GM12878 (cell line): ENCODE data around the gene RNF25. TPM values are rescaled to one million over a fixed set of nuclear protein-coding genes. Genes with fewer than 3 reads are reported as not detected.
A peak's percentile ranks its signal among the peaks of the same experiment; 100 is the strongest.

Experiments
- ATAC-seq: fragments of 200-7000 bp; cut with Tn5 transposase; 3 replicates; pipeline ENCODE4 v1.9.1; 2020; ENCODE audit warnings: mild to moderate bottlenecking, moderate library complexity
- BruUV-seq: library from RNA; stranded (reverse); fragments of 400-500 nt; replicated peaks from 2 replicates; lab custom pipeline; 2021; lab: Mats Ljungman, UMichigan
- CTCF ChIA-PET: fragments of 300-600 bp; sonication (Branson Sonifier 250); formaldehyde crosslinking; extraction: SDS; loops from one replicate; lab custom pipeline; 2021; ENCODE audit warnings: inconsistent platforms; lab: Yijun Ruan, JAX
- POLR2A ChIA-PET: fragments of 350-600 bp; formaldehyde crosslinking; extraction: SDS; loops from one replicate; lab custom pipeline; 2021; ENCODE audit warnings: inconsistent platforms; lab: Charles Lee
- RAD21 ChIA-PET: fragments of 300-600 bp; sonication (Branson Sonifier 250); formaldehyde crosslinking; loops from one replicate; lab custom pipeline; 2023; ENCODE audit warnings: antibody characterized with exemption; ENCODE audit not compliant: unreplicated experiment; lab: Charles Lee
- SMC1A ChIA-PET: fragments of 300-600 bp; sonication (Branson Sonifier 250); formaldehyde crosslinking; loops from one replicate; lab custom pipeline; 2023; ENCODE audit not compliant: unreplicated experiment, uncharacterized antibody; lab: Charles Lee
- DNase-seq: peaks from one replicate; pipeline ENCODE4 v3.0.0-alpha.2; 2011; ENCODE audit warnings: low read depth, low spot score
- FAIRE-seq: peaks from 3 replicates; lab custom pipeline; 2011; peaks lifted over from hg19 to GRCh38; lab: Jason Lieb, UNC
- H2AFZ ChIP-seq: 2 replicates; pipeline ENCODE4 v1.6.0; 2011; ENCODE audit warnings: low read depth, low read length, control low read depth; ENCODE audit not compliant: control insufficient read depth
- H3K27ac ChIP-seq: 2 replicates; pipeline ENCODE4 v1.5.1; 2011; ENCODE audit warnings: control low read depth; ENCODE audit not compliant: control insufficient read depth, insufficient read depth
- H3K27me3 ChIP-seq, 2 experiments: replicated peaks in 1 of 2; 2 replicates each; pipeline versions ENCODE4 v1.6.0 to v1.6.1; 2011; ENCODE audit warnings: low read length in 1 of 2; ENCODE audit not compliant: control insufficient read depth in 2 of 2, insufficient read depth in 2 of 2
- H3K36me3 ChIP-seq, 2 experiments: 2 replicates each; pipeline ENCODE4 v1.5.1; 2011; ENCODE audit warnings: low read length in 1 of 2; ENCODE audit not compliant: control insufficient read depth in 2 of 2, insufficient read depth in 2 of 2
- H3K4me1 ChIP-seq: 2 replicates; pipeline ENCODE4 v1.6.1; 2011; ENCODE audit warnings: mild to moderate bottlenecking, low read length, moderate library complexity, mixed read lengths; ENCODE audit not compliant: control insufficient read depth, insufficient read depth
- H3K4me2 ChIP-seq: 2 replicates; pipeline ENCODE4 v1.6.0; 2011; ENCODE audit warnings: control low read depth; ENCODE audit not compliant: control insufficient read depth, insufficient read depth
- H3K4me3 ChIP-seq: fragments of 200-600 bp; sonication (generic); 2 replicates; pipeline ENCODE4 v1.5.1; 2016
- H3K79me2 ChIP-seq: 2 replicates; pipeline ENCODE4 v1.6.0; 2011; ENCODE audit warnings: low read length; ENCODE audit not compliant: control insufficient read depth, insufficient read depth
- H3K9ac ChIP-seq: 2 replicates; pipeline ENCODE4 v1.8.0; 2011; ENCODE audit warnings: low read length, control low read depth, mixed read lengths; ENCODE audit not compliant: control insufficient read depth, insufficient read depth
- H3K9me3 ChIP-seq: replicated peaks from 3 replicates; pipeline ENCODE4 v1.5.1; 2011; ENCODE audit warnings: mild to moderate bottlenecking, low read length; ENCODE audit not compliant: control insufficient read depth, insufficient read depth
- H4K20me1 ChIP-seq: 2 replicates; pipeline ENCODE4 v1.6.0; 2011; ENCODE audit not compliant: control insufficient read depth, insufficient read depth
- ASH2L ChIP-seq: fragments of 300-600, 200-600 bp; sonication (generic); IDR thresholded peaks from 2 replicates; pipeline ENCODE4 v1.6.1; 2017; ENCODE audit warnings: low read depth, mild to moderate bottlenecking, borderline replicate concordance
- CREM ChIP-seq: IDR thresholded peaks from 2 replicates; pipeline ENCODE4 v1.6.1; 2014; ENCODE audit warnings: antibody characterized with exemption, low read depth
- ESRRA ChIP-seq: IDR thresholded peaks from 2 replicates; pipeline ENCODE4 v1.6.1; 2012; ENCODE audit warnings: mild to moderate bottlenecking, low read length, improper control_type of control experiment
- POU2F2 ChIP-seq: IDR thresholded peaks from 3 replicates; pipeline ENCODE4 v1.6.1; 2011; ENCODE audit warnings: low read depth, mild to moderate bottlenecking, low read length, borderline replicate concordance
- ZNF207 ChIP-seq: fragments of 450-650 bp; IDR thresholded peaks from 2 replicates; pipeline ENCODE4 v1.6.1; 2014; ENCODE audit warnings: antibody characterized with exemption, mild to moderate bottlenecking, borderline replicate concordance
- WGBS: methylation state at CpG from one replicate; pipeline ENCODE4 v1.1.6; 2016; ENCODE audit warnings: low lambda C conversion rate; ENCODE audit not compliant: insufficient replicate concordance, insufficient coverage; ENCODE audit errors: missing lambda C conversion rate; 5-methylcytosine and 5-hydroxymethylcytosine counted together
- in situ Hi-C: fragments of 300-500 bp; cut with MboI; formaldehyde crosslinking; loops from 9 replicates; pipeline ENCODE4 v1.14.3; 2018; ENCODE audit warnings: mixed read lengths
- intact Hi-C: fragments of 100-400 bp; cut with micrococcal nuclease; formaldehyde crosslinking; loops from one replicate; pipeline ENCODE4 v1.14.2; 2022; ENCODE audit not compliant: unreplicated experiment
- polyA plus RNA-seq, 11 experiments: library from polyadenylated mRNA; depleted of rRNA in 4 of 11; unstranded in 6 of 11; stranded (reverse) in 5 of 11; fragments of >200 nt; fragmentation: Nextera tagmentation in 4 of 11; fragmentation: Illumina TruSeq in 1 of 11; extraction: Ambion mirVana in 4 of 11; extraction: Trizol in 1 of 11; gene quantifications; 1 replicate in 1 of 11; 2 replicates in 10 of 11; pipeline versions ENCODE4 v1.2.1 to v1.2.3, GENCODE V29; 2011 to 2016; ENCODE audit warnings: inconsistent platforms in 2 of 11, missing spikeins in 2 of 11, low read depth in 1 of 11
- total RNA-seq, 4 experiments: library from RNA; depleted of rRNA in 3 of 4; stranded (reverse); fragments of >200 nt in 3 of 4; fragmentation: Illumina TruSeq in 1 of 4; extraction: Trizol in 1 of 4; gene quantifications; 2 replicates each; pipeline versions ENCODE4 v1.2.1 to v1.2.3, GENCODE V29; 2013 to 2021

RNF25 gene
- total and polyA plus RNA-seq, 10 of the 15 experiments (the other 5 are each of a cell fraction or from before 2014, with no cell fraction given) = 1.3 to 70.4 (median 28.4) TPM

DNA sequence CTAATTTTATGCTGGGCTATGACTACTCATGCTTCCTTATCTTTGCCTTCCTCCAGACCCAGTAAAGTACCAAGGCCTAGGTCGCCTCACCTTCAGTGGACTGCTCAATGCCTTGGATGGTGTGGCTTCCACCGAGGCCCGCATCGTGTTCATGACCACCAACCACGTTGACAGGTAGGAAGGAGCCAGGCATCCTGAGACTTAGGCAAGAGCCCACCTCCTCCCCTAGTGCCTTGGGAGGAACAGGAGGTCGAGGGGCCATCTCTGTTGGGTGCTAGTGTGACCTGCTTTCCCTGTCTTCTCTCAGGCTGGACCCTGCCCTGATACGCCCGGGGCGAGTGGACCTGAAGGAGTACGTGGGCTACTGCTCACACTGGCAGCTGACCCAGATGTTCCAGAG is 9.0 kb downstream of the RNF25 start (continued):
- TF ChIP-seq CREM = no peak

DNA sequence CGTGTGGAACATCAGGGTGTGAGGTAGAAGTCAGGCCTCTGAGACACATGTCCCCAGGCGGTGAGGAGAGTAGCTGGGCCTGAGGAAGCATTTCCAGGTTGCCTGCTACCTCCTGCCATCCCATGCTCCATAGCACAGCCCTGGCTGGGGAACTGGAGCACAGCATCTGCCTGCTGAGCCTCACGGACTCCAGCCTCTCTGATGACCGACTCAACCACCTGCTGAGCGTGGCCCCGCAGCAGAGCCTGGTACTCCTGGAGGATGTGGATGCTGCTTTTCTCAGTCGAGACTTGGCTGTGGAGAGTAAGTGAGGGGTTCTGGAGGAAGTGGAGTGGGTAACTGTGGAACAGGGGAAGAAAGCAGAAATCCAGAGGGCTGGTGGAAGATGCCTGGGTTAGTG is 9.4 kb downstream of the RNF25 start:
- DNase-seq (no peak), FAIRE-seq (no peak), ATAC-seq (no peak)
- no peak overlapping the region for H3K4me3 ChIP-seq
- peaks cover 25% of the 10 kb centered on the region for H3K79me2 ChIP-seq
- WGBS = 91% methylated on average over 7 of the region's 7 CpGs
- SMC1A ChIA-PET = interaction anchor here (1.3 kb wide), 1 partner anchor 40 kb away, joined by 4 read pairs; no protein-coding TSS in a partner anchor
- H2AFZ ChIP-seq = no peak overlapping the region
- intact Hi-C loops (no loop called here), in situ Hi-C loops (loop anchor here (5.0 kb wide), 1 partner anchor 185 kb away; no protein-coding TSS in a partner anchor)
- TF ChIP-seq ZNF207 (no peak), ASH2L (no peak)
- H3K9ac ChIP-seq = no peak overlapping the region
- no peak overlapping the region for H3K27ac ChIP-seq
- H4K20me1 ChIP-seq = no peaks in the 10 kb centered on the region
- BruUV-seq = no TSS peak
- peaks cover 18% of the 10 kb centered on the region for H3K4me1 ChIP-seq
- RAD21 ChIA-PET = no interaction called here
- peaks cover 24 to 29% of the 10 kb centered on the region in 2 experiments; a peak in 3 of 4 replicates for H3K36me3 ChIP-seq
- H3K27me3 ChIP-seq = no peaks in the 10 kb centered on the region
- H3K4me2 ChIP-seq = no peak overlapping the region
- no peaks in the 10 kb centered on the region for H3K9me3 ChIP-seq
- CTCF ChIA-PET = no interaction called here
- POLR2A ChIA-PET = no interaction called here

DNA sequence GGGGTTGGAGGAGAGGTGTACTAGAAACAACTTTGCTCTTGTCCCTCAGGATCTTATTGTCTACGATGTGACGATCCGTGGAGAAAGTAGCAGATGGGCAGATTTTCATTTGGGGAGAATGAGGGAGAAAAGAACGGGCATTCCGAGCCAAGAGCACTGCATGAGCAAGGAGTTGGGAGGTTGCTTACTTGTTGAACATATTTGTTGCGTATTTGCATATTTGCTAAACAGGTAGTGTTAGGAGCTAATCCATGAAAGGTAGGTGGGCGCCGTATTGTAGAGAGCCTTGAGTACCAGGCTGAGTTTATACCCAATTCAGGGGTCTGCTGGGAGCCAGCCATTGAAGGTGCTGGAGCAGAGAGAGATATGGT is 11.8 kb downstream of the RNF25 start:
- Histone ChIP-seq H3K4me3 (peak overlapping the region; percentile 96), H3K9ac (peak overlapping the region; percentile 78), H4K20me1 (no peaks in the 10 kb centered on the region), H3K36me3 (peaks cover 27 to 37% of the 10 kb centered on the region in 2 experiments; a peak in 3 of 4 replicates), H3K27ac (peak overlapping the region; percentile 73), H3K4me2 (peak overlapping the region; percentile 95), H3K4me1 (peaks cover 18% of the 10 kb centered on the region), H3K9me3 (no peaks in the 10 kb centered on the region), H3K27me3 (no peaks in the 10 kb centered on the region), H3K79me2 (peaks cover 29% of the 10 kb centered on the region), H2AFZ (peak overlapping the region; percentile 92)
- ChIA-PET RAD21 (interaction anchor here (0.6 to 2.4 kb wide), 14 partner anchors 8 to 727 kb away, joined by 3 to 22 read pairs (median 4); partner anchors contain the start of genes AAMP, DNPEP, PNKD and RNF25), CTCF (interaction anchor here (0.6 to 4.9 kb wide), 19 partner anchors 11 to 732 kb away, joined by 3 to 48 read pairs (median 4); partner anchors contain the start of genes CATIP, DNPEP, RNF25 and STK36), POLR2A (interaction anchor here (0.6 to 3.0 kb wide), 16 partner anchors 8 to 302 kb away, joined by 3 to 22 read pairs (median 4); partner anchors contain the start of genes RNF25, STK36, TTLL4 and USP37), SMC1A (interaction anchor here (1.1 to 4.4 kb wide), 9 partner anchors 9 to 358 kb away, joined by 3 to 25 read pairs (median 10); partner anchors contain the start of genes RNF25, STK36, TTLL4 and USP37)
- TSS peak; percentile 92 for BruUV-seq
- ATAC-seq (no peak), DNase-seq (no peak), FAIRE-seq (no peak)
- intact Hi-C loops = loop anchor here (1.0 to 10.0 kb wide), 3 partner anchors 12 to 365 kb away; partner anchors contain the start of genes CTDSP1, RNF25, STK36 and TMBIM1
- TF ChIP-seq POU2F2 (peak; percentile 30; the same call in 1 of the 3 replicates), ESRRA (no peak)
- WGBS = under 1% methylated on average over 8 of the region's 8 CpGs
- in situ Hi-C loops = loop anchor here (5.0 kb wide), 1 partner anchor 187 kb away; no protein-coding TSS in a partner anchor
